ENCODE data around the gene SACM1L. TPM values are rescaled to one million over a fixed set of nuclear protein-coding genes. Genes with fewer than 3 reads are reported as not detected.

Gene SACM1L
- total and polyA plus RNA-seq, 2 of the 8 experiments (the other 6 are each of a cell fraction or from before 2014, with no cell fraction given), result 20.1 to 61.0 TPM

- H3K4me3 ChIP-seq (ENCODE audit: extremely low read depth in 1 of 4, insufficient read depth in 2 of 4, low read depth in 3 of 4, low read length in 4 of 4), result no peak overlapping the region
- no peak overlapping the region for H3K14ac ChIP-seq (ENCODE audit: insufficient read length)
- H2BK12ac ChIP-seq (ENCODE audit: low read depth, low read length), result 0 out of 2 replicates have a peak overlapping the region, but pooled peaks have one; percentile 63
- peaks cover 0 to 14% (median 5%) of the 10 kb centered on the region in 4 experiments; a peak in 6 of 7 replicates for H3K4me1 ChIP-seq (replicated peaks in 1 of 4; ENCODE audit: control insufficient read depth in 3 of 4, insufficient read depth in 4 of 4, low read length in 3 of 4)
- H3K27ac ChIP-seq (ENCODE audit: low read depth, low read length), result no peak overlapping the region
- no peak overlapping the region for H3K4me2 ChIP-seq (ENCODE audit: insufficient read depth in 1 of 2, low read depth in 2 of 2, low read length in 2 of 2)
- DNase-seq (ENCODE audit: low read depth in 1 of 2, low spot score in 2 of 2) (no peak), FAIRE-seq (no peak)
- H4K20me1 ChIP-seq (replicated peaks in 1 of 2; ENCODE audit: control insufficient read depth in 1 of 2, insufficient read depth in 2 of 2, low read length in 2 of 2), result peaks cover 3 to 4% of the 10 kb centered on the region in 2 experiments
- H2BK15ac ChIP-seq (ENCODE audit: low read length), result no peak overlapping the region
- H3K9me3 ChIP-seq (ENCODE audit: insufficient read depth in 2 of 2, low read depth in 1 of 2, low read length in 1 of 2), result no peaks in the 10 kb centered on the region
- H2AK5ac ChIP-seq (ENCODE audit: low read depth, low read length), result no peak overlapping the region
- H3K36me3 ChIP-seq (ENCODE audit: control insufficient read depth in 2 of 4, insufficient read depth in 4 of 4, low read length in 3 of 4), result peaks cover 0 to 3% (median 0%) of the 10 kb centered on the region in 4 experiments; a peak in 1 of 8 replicates
- no peak overlapping the region for H3K23ac ChIP-seq (ENCODE audit: insufficient read length)
- 0 out of 2 replicates have a peak overlapping the region, but pooled peaks have one; percentile 60 for H2BK5ac ChIP-seq (ENCODE audit: low read depth, low read length)
- H4K91ac ChIP-seq (replicated peaks; ENCODE audit: insufficient read length, low read length), result no peak overlapping the region
- no peak overlapping the region for H4K5ac ChIP-seq (ENCODE audit: insufficient read length, low read depth, low read length)
- peaks cover 2% of the 10 kb centered on the region; the same call in 1 of the 2 replicates for H3K23me2 ChIP-seq (ENCODE audit: low read depth, low read length)
- no peak overlapping the region for H3K18ac ChIP-seq (ENCODE audit: extremely low read depth, low read length)
- POLR2A ChIA-PET (ENCODE audit: partially characterized antibody), result interaction anchor here (0.6 to 1.4 kb wide), 2 partner anchors 30 to 46 kb away, joined by 4 read pairs; no protein-coding TSS in a partner anchor
- no peak overlapping the region; the same call in 1 of the 2 replicates for H4K8ac ChIP-seq (ENCODE audit: extremely low read depth, insufficient read depth, low read length)
- H3K56ac ChIP-seq (replicated peaks; ENCODE audit: insufficient read length, low read depth, low read length), result no peak overlapping the region
- CTCF ChIA-PET (ENCODE audit: partially characterized antibody), result interaction anchor here (0.7 to 3.7 kb wide), 7 partner anchors 8 to 1447 kb away, joined by 3 to 21 read pairs (median 4); no protein-coding TSS in a partner anchor
- no peak overlapping the region for H2AFZ ChIP-seq (ENCODE audit: low read length)
- H3K9ac ChIP-seq (replicated peaks in 1 of 4; ENCODE audit: extremely low read depth in 1 of 4, low read depth in 3 of 4, low read length in 3 of 4), result no peak overlapping the region
- H2BK20ac ChIP-seq (ENCODE audit: low read length), result no peak overlapping the region
- no peak overlapping the region for H3K4ac ChIP-seq (replicated peaks; ENCODE audit: insufficient read length, low read depth, low read length)
- peaks cover 6% of the 10 kb centered on the region for H3K79me1 ChIP-seq (ENCODE audit: low read depth, low read length)
- no peaks in the 10 kb centered on the region for H3K27me3 ChIP-seq (replicated peaks in 1 of 4; ENCODE audit: control insufficient read depth in 3 of 4, extremely low read depth in 1 of 4, insufficient read depth in 3 of 4, low read length in 3 of 4)
- peaks cover 0 to 4% of the 10 kb centered on the region in 2 experiments; a peak in 1 of 4 replicates for H3K79me2 ChIP-seq (ENCODE audit: control insufficient read depth in 1 of 2, insufficient read depth in 2 of 2, low read length in 2 of 2)
- H2BK120ac ChIP-seq (replicated peaks; ENCODE audit: low read depth, low read length), result no peak overlapping the region
- 85% methylated on average over 6 of the region's 6 CpGs; no CpG with 5 or more reads in 1 of the 2 experiments for whole genome bisulfite sequencing, 2 experiments (ENCODE audit: extremely low coverage in 1 of 2, insufficient coverage in 1 of 2, insufficient read length in 1 of 2, insufficient replicate concordance in 2 of 2, low coverage in 1 of 2, low lambda C conversion rate in 2 of 2, missing lambda C conversion rate in 1 of 2)
- TF ChIP-seq, protein P1, sequence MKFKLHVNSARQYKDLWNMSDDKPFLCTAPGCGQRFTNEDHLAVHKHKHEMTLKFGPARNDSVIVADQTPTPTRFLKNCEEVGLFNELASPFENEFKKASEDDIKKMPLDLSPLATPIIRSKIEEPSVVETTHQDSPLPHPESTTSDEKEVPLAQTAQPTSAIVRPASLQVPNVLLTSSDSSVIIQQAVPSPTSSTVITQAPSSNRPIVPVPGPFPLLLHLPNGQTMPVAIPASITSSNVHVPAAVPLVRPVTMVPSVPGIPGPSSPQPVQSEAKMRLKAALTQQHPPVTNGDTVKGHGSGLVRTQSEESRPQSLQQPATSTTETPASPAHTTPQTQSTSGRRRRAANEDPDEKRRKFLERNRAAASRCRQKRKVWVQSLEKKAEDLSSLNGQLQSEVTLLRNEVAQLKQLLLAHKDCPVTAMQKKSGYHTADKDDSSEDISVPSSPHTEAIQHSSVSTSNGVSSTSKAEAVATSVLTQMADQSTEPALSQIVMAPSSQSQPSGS (IDR thresholded peaks at IDR 0.05; ENCODE audit: low read length), result no peak
Observed at GRCh38 chr3:45646051-45646585, 43.1 kb upstream of the SACM1L start.

Measured in H1 (cell line).